GM12878 (cell line): ENCODE data around the gene FOXA2. TPM values are rescaled to one million over a fixed set of nuclear protein-coding genes. Genes with fewer than 3 reads are reported as not detected.
"Not testable (repeated sequence)": the region's sequence is repeated elsewhere in the genome, so short reads cannot be mapped to it uniquely, and the experiment has no call there.

Experiments
- ATAC-seq: fragments of 200-7000 bp; cut with Tn5 transposase; 3 replicates; pipeline ENCODE4 v1.9.1; 2020; ENCODE audit warnings: mild to moderate bottlenecking, moderate library complexity
- BruUV-seq: library from RNA; stranded (reverse); fragments of 400-500 nt; replicated peaks from 2 replicates; lab custom pipeline; 2021; lab: Mats Ljungman, UMichigan
- CTCF ChIA-PET: fragments of 300-600 bp; sonication (Branson Sonifier 250); formaldehyde crosslinking; extraction: SDS; loops from one replicate; lab custom pipeline; 2021; ENCODE audit warnings: inconsistent platforms; lab: Yijun Ruan, JAX
- POLR2A ChIA-PET: fragments of 350-600 bp; formaldehyde crosslinking; extraction: SDS; loops from one replicate; lab custom pipeline; 2021; ENCODE audit warnings: inconsistent platforms; lab: Charles Lee
- RAD21 ChIA-PET: fragments of 300-600 bp; sonication (Branson Sonifier 250); formaldehyde crosslinking; loops from one replicate; lab custom pipeline; 2023; ENCODE audit warnings: antibody characterized with exemption; ENCODE audit not compliant: unreplicated experiment; lab: Charles Lee
- SMC1A ChIA-PET: fragments of 300-600 bp; sonication (Branson Sonifier 250); formaldehyde crosslinking; loops from one replicate; lab custom pipeline; 2023; ENCODE audit not compliant: unreplicated experiment, uncharacterized antibody; lab: Charles Lee
- DNase-seq: peaks from one replicate; pipeline ENCODE4 v3.0.0-alpha.2; 2011; ENCODE audit warnings: low read depth, low spot score
- FAIRE-seq: peaks from 3 replicates; lab custom pipeline; 2011; peaks lifted over from hg19 to GRCh38; lab: Jason Lieb, UNC
- H2AFZ ChIP-seq: 2 replicates; pipeline ENCODE4 v1.6.0; 2011; ENCODE audit warnings: low read depth, low read length, control low read depth; ENCODE audit not compliant: control insufficient read depth
- H3K27ac ChIP-seq: 2 replicates; pipeline ENCODE4 v1.5.1; 2011; ENCODE audit warnings: control low read depth; ENCODE audit not compliant: control insufficient read depth, insufficient read depth
- H3K27me3 ChIP-seq, 2 experiments: replicated peaks in 1 of 2; 2 replicates each; pipeline versions ENCODE4 v1.6.0 to v1.6.1; 2011; ENCODE audit warnings: low read length in 1 of 2; ENCODE audit not compliant: control insufficient read depth in 2 of 2, insufficient read depth in 2 of 2
- H3K36me3 ChIP-seq, 2 experiments: 2 replicates each; pipeline ENCODE4 v1.5.1; 2011; ENCODE audit warnings: low read length in 1 of 2; ENCODE audit not compliant: control insufficient read depth in 2 of 2, insufficient read depth in 2 of 2
- H3K4me1 ChIP-seq: 2 replicates; pipeline ENCODE4 v1.6.1; 2011; ENCODE audit warnings: mild to moderate bottlenecking, low read length, moderate library complexity, mixed read lengths; ENCODE audit not compliant: control insufficient read depth, insufficient read depth
- H3K4me2 ChIP-seq: 2 replicates; pipeline ENCODE4 v1.6.0; 2011; ENCODE audit warnings: control low read depth; ENCODE audit not compliant: control insufficient read depth, insufficient read depth
- H3K4me3 ChIP-seq: fragments of 200-600 bp; sonication (generic); 2 replicates; pipeline ENCODE4 v1.5.1; 2016
- H3K79me2 ChIP-seq: 2 replicates; pipeline ENCODE4 v1.6.0; 2011; ENCODE audit warnings: low read length; ENCODE audit not compliant: control insufficient read depth, insufficient read depth
- H3K9ac ChIP-seq: 2 replicates; pipeline ENCODE4 v1.8.0; 2011; ENCODE audit warnings: low read length, control low read depth, mixed read lengths; ENCODE audit not compliant: control insufficient read depth, insufficient read depth
- H3K9me3 ChIP-seq: replicated peaks from 3 replicates; pipeline ENCODE4 v1.5.1; 2011; ENCODE audit warnings: mild to moderate bottlenecking, low read length; ENCODE audit not compliant: control insufficient read depth, insufficient read depth
- H4K20me1 ChIP-seq: 2 replicates; pipeline ENCODE4 v1.6.0; 2011; ENCODE audit not compliant: control insufficient read depth, insufficient read depth
- CHD4 ChIP-seq: fragments of 200-600 bp; sonication (generic); IDR thresholded peaks from 2 replicates; pipeline ENCODE4 v1.6.1; 2016; ENCODE audit warnings: mild to moderate bottlenecking
- EP300 ChIP-seq, 2 experiments: fragments of 150-350 bp in 1 of 2; IDR thresholded peaks; 2 replicates each; pipeline ENCODE4 v1.6.1; 2011 to 2012; ENCODE audit warnings: low read depth in 2 of 2, low read length in 2 of 2, borderline replicate concordance in 1 of 2, improper control_type of control experiment in 1 of 2, inconsistent platforms in 1 of 2; ENCODE audit not compliant: control insufficient read depth in 1 of 2
- ETV6 ChIP-seq, 2 experiments: fragments of 450-650 bp in 1 of 2; IDR thresholded peaks in 1 of 2; conservative IDR thresholded peaks in 1 of 2; 2 replicates each; pipeline ENCODE4 v1.6.1; 2014; ENCODE audit warnings: antibody characterized with exemption in 1 of 2, borderline replicate concordance in 1 of 2, low read depth in 1 of 2, mild to moderate bottlenecking in 1 of 2, moderate library complexity in 1 of 2
- KAT2A ChIP-seq: conservative IDR thresholded peaks from 2 replicates; pipeline ENCODE4 v1.6.1; 2011; ENCODE audit warnings: low read depth, low read length; ENCODE audit not compliant: control insufficient read depth
- KLF5 ChIP-seq: fragments of 450-650 bp; IDR thresholded peaks from 2 replicates; pipeline ENCODE4 v1.6.1; 2014; ENCODE audit warnings: mild to moderate bottlenecking; ENCODE audit not compliant: partially characterized antibody
- MEF2A ChIP-seq: IDR thresholded peaks from 2 replicates; pipeline ENCODE4 v1.6.1; 2011; ENCODE audit warnings: low read depth, mild to moderate bottlenecking, low read length, moderate library complexity; ENCODE audit not compliant: insufficient read depth
- NFIC ChIP-seq: IDR thresholded peaks from 2 replicates; pipeline ENCODE4 v1.6.1; 2012; ENCODE audit warnings: low read depth, mild to moderate bottlenecking, inconsistent platforms, low read length, moderate library complexity
- NR2C2 ChIP-seq: IDR thresholded peaks from 2 replicates; pipeline ENCODE4 v1.6.1; 2011; ENCODE audit warnings: borderline replicate concordance, low read depth; ENCODE audit not compliant: control insufficient read depth, insufficient read length
- NRF1 ChIP-seq: conservative IDR thresholded peaks from 2 replicates; pipeline ENCODE4 v1.6.1; 2011; ENCODE audit warnings: mild to moderate bottlenecking, low read depth, low read length, improper control_type of control experiment
- PAX5 ChIP-seq: IDR thresholded peaks from 2 replicates; pipeline ENCODE4 v1.6.1; 2011; ENCODE audit warnings: low read depth, low read length, borderline replicate concordance
- SRF ChIP-seq, 2 experiments: IDR thresholded peaks; 2 replicates each; pipeline ENCODE4 v1.6.1; 2011; ENCODE audit warnings: low read depth in 2 of 2, low read length in 2 of 2, mild to moderate bottlenecking in 1 of 2, moderate library complexity in 1 of 2
- TAF1 ChIP-seq: IDR thresholded peaks from 2 replicates; pipeline ENCODE4 v1.6.1; 2011; ENCODE audit warnings: mild to moderate bottlenecking, low read depth, low read length, borderline replicate concordance
- YBX1 ChIP-seq: fragments of 450-650 bp; IDR thresholded peaks from 2 replicates; pipeline ENCODE4 v1.6.1; 2016; ENCODE audit warnings: antibody characterized with exemption
- ZNF622 ChIP-seq: fragments of 450-650 bp; IDR thresholded peaks from 2 replicates; pipeline ENCODE4 v1.6.1; 2017; ENCODE audit warnings: mild to moderate bottlenecking, inconsistent platforms
- ZZZ3 ChIP-seq: IDR thresholded peaks from 2 replicates; pipeline ENCODE4 v1.6.1; 2011; ENCODE audit warnings: low read depth; ENCODE audit not compliant: control insufficient read depth, insufficient read length
- WGBS: methylation state at CpG from one replicate; pipeline ENCODE4 v1.1.6; 2016; ENCODE audit warnings: low lambda C conversion rate; ENCODE audit not compliant: insufficient replicate concordance, insufficient coverage; ENCODE audit errors: missing lambda C conversion rate; 5-methylcytosine and 5-hydroxymethylcytosine counted together
- in situ Hi-C: fragments of 300-500 bp; cut with MboI; formaldehyde crosslinking; loops from 9 replicates; pipeline ENCODE4 v1.14.3; 2018; ENCODE audit warnings: mixed read lengths
- intact Hi-C: fragments of 100-400 bp; cut with micrococcal nuclease; formaldehyde crosslinking; loops from one replicate; pipeline ENCODE4 v1.14.2; 2022; ENCODE audit not compliant: unreplicated experiment
- polyA plus RNA-seq, 11 experiments: library from polyadenylated mRNA; depleted of rRNA in 4 of 11; unstranded in 6 of 11; stranded (reverse) in 5 of 11; fragments of >200 nt; fragmentation: Nextera tagmentation in 4 of 11; fragmentation: Illumina TruSeq in 1 of 11; extraction: Ambion mirVana in 4 of 11; extraction: Trizol in 1 of 11; gene quantifications; 1 replicate in 1 of 11; 2 replicates in 10 of 11; pipeline versions ENCODE4 v1.2.1 to v1.2.3, GENCODE V29; 2011 to 2016; ENCODE audit warnings: inconsistent platforms in 2 of 11, missing spikeins in 2 of 11, low read depth in 1 of 11
- total RNA-seq, 4 experiments: library from RNA; depleted of rRNA in 3 of 4; stranded (reverse); fragments of >200 nt in 3 of 4; fragmentation: Illumina TruSeq in 1 of 4; extraction: Trizol in 1 of 4; gene quantifications; 2 replicates each; pipeline versions ENCODE4 v1.2.1 to v1.2.3, GENCODE V29; 2013 to 2021

FOXA2 gene
- total and polyA plus RNA-seq, 10 of the 15 experiments (the other 5 are each of a cell fraction or from before 2014, with no cell fraction given) = not detected

GRCh38 chr20:22555791-22556564, 28.4 kb downstream of the FOXA2 start (continued):
- TF ChIP-seq TAF1 (no peak), ZZZ3 (no peak), NRF1 (no peak)

GRCh38 chr20:22554391-22554790, 30.0 kb downstream of the FOXA2 start:
- CTCF ChIA-PET = no interaction called here
- Histone ChIP-seq H3K9ac (no peak overlapping the region), H2AFZ (no peak overlapping the region), H3K4me3 (no peak overlapping the region), H4K20me1 (no peaks in the 10 kb centered on the region), H3K79me2 (no peaks in the 10 kb centered on the region), H3K4me2 (no peak overlapping the region), H3K4me1 (no peaks in the 10 kb centered on the region), H3K9me3 (no peaks in the 10 kb centered on the region; the same call in 2 of the 3 replicates), H3K27me3 (no peaks in the 10 kb centered on the region; a peak in 1 of 4 replicates), H3K36me3 (no peaks in the 10 kb centered on the region)
- 0% methylated on average over 2 of the region's 2 CpGs for WGBS
- SMC1A ChIA-PET = no interaction called here
- ATAC-seq = no peak
- POLR2A ChIA-PET = no interaction called here
- RAD21 ChIA-PET = no interaction called here
- intact Hi-C loops (no loop called here), in situ Hi-C loops (no loop called here)
- no peak for FAIRE-seq
- no peak for DNase-seq
- no peak for TF ChIP-seq KAT2A
- TF ChIP-seq EP300 (IDR thresholded peaks at IDR 0.05; ENCODE audit: borderline replicate concordance in 1 of 2, control insufficient read depth in 1 of 2, low read depth in 2 of 2, low read length in 2 of 2) = no peak
- TF ChIP-seq SRF (IDR thresholded peaks at IDR 0.05; ENCODE audit: low read depth in 2 of 2, low read length in 2 of 2) = no peak
- TF ChIP-seq NR2C2 = no peak
- no peak for TF ChIP-seq ETV6 (conservative IDR thresholded peaks at IDR 0.05 in 1 of 2, IDR thresholded peaks at IDR 0.05 in 1 of 2; ENCODE audit: borderline replicate concordance in 1 of 2, low read depth in 1 of 2)
- no peak for TF ChIP-seq NFIC
- no peak for TF ChIP-seq PAX5
- no peak for TF ChIP-seq CHD4
- TF ChIP-seq YBX1 = no peak
- TF ChIP-seq MEF2A = no peak
- no peak for TF ChIP-seq KLF5
- no peak for TF ChIP-seq ZNF622
- TF ChIP-seq, all 136 proteins: peak for 0
- no peak overlapping the region for H3K27ac ChIP-seq
- BruUV-seq = no TSS peak

GRCh38 chr20:22550514-22550913, 33.9 kb downstream of the FOXA2 start:
- BruUV-seq, H3K4me1 ChIP-seq, H3K79me2 ChIP-seq, H2AFZ ChIP-seq, RAD21 ChIA-PET, ATAC-seq, CTCF ChIA-PET, in situ Hi-C loops, H3K4me2 ChIP-seq, H3K27ac ChIP-seq, H4K20me1 ChIP-seq, intact Hi-C loops, FAIRE-seq, POLR2A ChIA-PET, H3K9ac ChIP-seq, H3K4me3 ChIP-seq, H3K9me3 ChIP-seq, H3K27me3 ChIP-seq, DNase-seq, H3K36me3 ChIP-seq, SMC1A ChIA-PET: not testable (repeated sequence)
- WGBS = 41% methylated on average over 4 of the region's 4 CpGs
